ENCODE results near the gene GINM1.

Gene GINM1

DNA sequence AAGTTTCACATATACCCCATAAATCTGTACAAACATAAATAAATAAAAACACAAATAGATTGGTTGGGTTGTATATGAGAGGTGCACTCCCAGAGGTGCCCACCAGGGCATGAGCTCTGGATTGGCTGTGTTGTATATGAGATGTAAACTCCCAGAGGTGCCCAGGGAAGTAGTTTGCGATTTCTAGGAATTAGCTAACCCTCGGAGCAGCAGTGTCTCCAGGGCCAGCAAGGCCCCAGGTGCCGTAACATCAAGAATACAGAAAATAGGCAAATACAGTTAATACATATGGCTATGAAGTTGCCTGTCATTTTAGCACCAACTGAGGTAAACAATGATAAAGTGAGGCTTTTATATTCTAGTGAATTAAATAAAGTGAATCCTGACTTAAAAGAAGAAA, 5.4 kb upstream of the GINM1 start:
- TF ChIP-seq CTCF (IDR thresholded peaks at IDR 0.05; ENCODE audit: insufficient read depth, low read length, poor library complexity, severe bottlenecking) = peak; percentile 61
- Histone ChIP-seq H3K27me3 (replicated peaks; ENCODE audit: control insufficient read depth, insufficient read depth, low read length) (no peaks in the 10 kb centered on the region), H3K36me3 (ENCODE audit: control insufficient read depth, insufficient read depth, low read length) (no peaks in the 10 kb centered on the region), H3K4me3 (replicated peaks; ENCODE audit: low read depth, low read length) (no peak overlapping the region)
- no peak for DNase-seq (ENCODE audit: extremely low read depth, insufficient read length)

DNA sequence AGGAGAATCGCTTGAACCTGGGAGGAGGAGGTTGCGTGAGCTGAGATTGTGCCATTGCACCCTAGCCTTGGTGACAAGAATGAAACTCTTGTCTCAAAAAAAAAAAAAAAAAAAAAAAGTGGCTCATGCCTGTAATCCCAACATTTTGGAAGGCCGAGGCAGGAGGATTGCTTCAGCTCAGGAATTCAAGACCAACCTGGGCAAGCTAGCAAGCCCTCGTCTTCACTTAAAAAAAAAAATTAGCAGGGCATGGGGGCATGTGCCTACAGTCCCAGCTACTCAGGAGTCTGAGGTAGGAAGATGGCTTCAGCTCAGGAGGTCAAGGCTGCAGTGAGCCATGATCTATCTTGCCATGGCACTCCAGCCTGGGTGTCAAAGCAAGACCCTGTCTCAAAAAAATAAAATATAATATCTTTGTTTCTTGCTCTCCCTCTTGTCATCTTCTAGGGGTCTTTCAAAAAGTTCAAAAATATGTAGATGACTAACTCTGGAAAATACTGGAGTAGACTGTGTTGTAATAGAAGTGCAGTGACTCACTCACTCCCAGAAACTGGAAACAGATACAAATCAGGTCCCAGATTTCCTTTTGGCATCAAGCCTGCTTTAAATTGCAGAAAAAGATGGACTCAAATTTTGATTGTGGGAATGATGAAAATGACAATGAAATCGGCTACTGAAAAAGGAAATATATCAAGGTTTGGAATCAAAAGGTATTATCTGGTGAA, 2.8 kb upstream of the GINM1 start:
- DNase-seq (ENCODE audit: extremely low read depth, insufficient read length) = no peak
- Histone ChIP-seq H3K27me3 (replicated peaks; ENCODE audit: control insufficient read depth, insufficient read depth, low read length) (no peaks in the 10 kb centered on the region), H3K4me3 (replicated peaks; ENCODE audit: low read depth, low read length) (no peak overlapping the region), H3K36me3 (ENCODE audit: control insufficient read depth, insufficient read depth, low read length) (no peaks in the 10 kb centered on the region)
- no peak for TF ChIP-seq CTCF (IDR thresholded peaks at IDR 0.05; ENCODE audit: insufficient read depth, low read length, poor library complexity, severe bottlenecking)

DNA sequence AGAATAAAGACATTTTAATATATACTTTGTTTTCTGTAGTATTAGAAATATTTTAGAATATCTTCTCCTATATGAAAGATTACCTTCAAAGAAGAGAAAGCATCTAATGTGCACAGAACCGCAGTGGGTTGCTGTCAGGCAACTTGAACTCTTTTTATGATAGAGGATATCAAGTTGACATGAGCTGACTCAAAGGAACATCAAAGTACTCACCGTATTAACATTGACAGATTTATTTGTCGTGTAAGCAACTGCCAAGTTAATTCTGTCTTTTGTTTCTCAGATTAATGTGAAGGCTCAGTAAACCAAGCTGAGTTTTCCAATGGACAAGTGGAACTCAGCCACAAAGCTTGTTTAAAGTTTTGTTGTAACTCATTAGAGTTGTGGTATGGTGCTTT, 2.2 kb upstream of the GINM1 start:
- no peak overlapping the region for H3K4me3 ChIP-seq (replicated peaks; ENCODE audit: low read depth, low read length)
- H3K27me3 ChIP-seq (replicated peaks; ENCODE audit: control insufficient read depth, insufficient read depth, low read length) = no peaks in the 10 kb centered on the region
- H3K36me3 ChIP-seq (ENCODE audit: control insufficient read depth, insufficient read depth, low read length) = no peaks in the 10 kb centered on the region
- no peak for TF ChIP-seq CTCF (IDR thresholded peaks at IDR 0.05; ENCODE audit: insufficient read depth, low read length, poor library complexity, severe bottlenecking)
- DNase-seq (ENCODE audit: extremely low read depth, insufficient read length) = no peak

GRCh38 chr6:149566410-149567193, 427 bp downstream of the GINM1 start:
- DNase-seq (ENCODE audit: extremely low read depth, insufficient read length) = peak; percentile 72
- TF ChIP-seq CTCF (IDR thresholded peaks at IDR 0.05; ENCODE audit: insufficient read depth, low read length, poor library complexity, severe bottlenecking) = no peak
- H3K27me3 ChIP-seq (replicated peaks; ENCODE audit: control insufficient read depth, insufficient read depth, low read length) = no peaks in the 10 kb centered on the region
- peak overlapping the region; percentile 98 for H3K4me3 ChIP-seq (replicated peaks; ENCODE audit: low read depth, low read length)
- no peaks in the 10 kb centered on the region for H3K36me3 ChIP-seq (ENCODE audit: control insufficient read depth, insufficient read depth, low read length)

DNA sequence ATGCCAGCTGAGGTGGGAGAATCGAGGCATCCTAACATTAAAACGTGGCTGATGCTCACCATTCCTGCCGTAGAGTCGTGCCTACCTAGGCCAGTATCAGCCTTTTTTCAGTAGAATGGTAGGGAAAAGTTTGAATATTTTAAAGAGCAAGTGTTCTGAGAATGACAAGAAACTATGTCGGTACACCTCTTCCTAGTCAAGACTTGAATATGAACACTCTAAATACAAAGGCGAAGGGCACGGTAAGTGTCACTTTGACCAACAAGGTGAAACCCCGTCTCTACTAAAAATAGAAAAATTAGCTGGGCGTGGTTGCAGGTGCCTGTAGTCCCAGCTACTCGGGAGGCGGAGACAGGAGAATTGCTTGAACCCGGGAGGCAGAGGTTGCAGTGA, 1.0 kb downstream of the GINM1 start:
- Histone ChIP-seq H3K36me3 (ENCODE audit: control insufficient read depth, insufficient read depth, low read length) (no peaks in the 10 kb centered on the region), H3K27me3 (replicated peaks; ENCODE audit: control insufficient read depth, insufficient read depth, low read length) (no peaks in the 10 kb centered on the region), H3K4me3 (replicated peaks; ENCODE audit: low read depth, low read length) (peak overlapping the region; percentile 98)
- no peak for TF ChIP-seq CTCF (IDR thresholded peaks at IDR 0.05; ENCODE audit: insufficient read depth, low read length, poor library complexity, severe bottlenecking)
- DNase-seq (ENCODE audit: extremely low read depth, insufficient read length) = no peak
